Gastroesophageal sphincter (tissue), 4 donors: ENCODE results near the gene TMEM86A. TPM values are rescaled to one million over a fixed set of nuclear protein-coding genes. Genes with fewer than 3 reads are reported as not detected.
"Not testable (repeated sequence)": the region's sequence is repeated elsewhere in the genome, so short reads cannot be mapped to it uniquely, and the experiment has no call there.

Experiments
- ATAC-seq: fragments of 150-250 bp; one replicate; pipeline ENCODE4 v1.9.1; 2016; ENCODE audit warnings: mild to moderate bottlenecking, moderate library complexity
- H3K27ac ChIP-seq, 4 donors: fragments of 200-600 bp; sonication (generic) in 3 of 4; 1 replicate in 3 of 4; 2 replicates in 1 of 4; pipeline ENCODE4 v1.5.1; 2016 to 2019
- H3K27me3 ChIP-seq: fragments of 200-600 bp; sonication (generic); one replicate; pipeline ENCODE4 v1.5.1; 2019
- H3K36me3 ChIP-seq, 2 donors: fragments of 200-600 bp; sonication (generic); one replicate each; pipeline ENCODE4 v1.5.1; 2019; ENCODE audit warnings: control low read depth in 1 of 2
- H3K4me1 ChIP-seq, 3 donors: fragments of 200-600 bp; sonication (generic); 1 replicate in 2 of 3; 2 replicates in 1 of 3; pipeline ENCODE4 v1.5.1; 2016 to 2019; ENCODE audit warnings: control low read depth in 2 of 3
- H3K4me3 ChIP-seq, 2 donors: fragments of 200-600 bp; sonication (generic); one replicate each; pipeline ENCODE4 v1.5.1; 2019; ENCODE audit warnings: mild to moderate bottlenecking in 1 of 2, moderate library complexity in 1 of 2
- H3K9me3 ChIP-seq, 3 donors: fragments of 200-600 bp; sonication (generic); one replicate each; pipeline ENCODE4 v1.5.1; 2017 to 2019; ENCODE audit warnings: control low read depth in 2 of 3
- EP300 ChIP-seq: sonication (generic); formaldehyde crosslinking; IDR thresholded peaks from one replicate; pipeline ENCODE4 v1.6.1; 2017; ENCODE audit warnings: antibody characterized with exemption, mild to moderate bottlenecking
- POLR2A ChIP-seq, 2 donors: fragments of 450-650 bp; IDR thresholded peaks; one replicate each; pipeline ENCODE4 v1.6.1; 2017; ENCODE audit warnings: antibody characterized with exemption in 2 of 2, mild to moderate bottlenecking in 2 of 2, moderate library complexity in 1 of 2
- POLR2AphosphoS5 ChIP-seq: sonication (generic); formaldehyde crosslinking; IDR thresholded peaks from one replicate; pipeline ENCODE4 v1.6.1; 2017; ENCODE audit warnings: antibody characterized with exemption
- WGBS, 2 donors: methylation state at CpG; one replicate each; pipeline ENCODE4 v1.1.5; 2018; ENCODE audit warnings: low coverage in 1 of 2; 5-methylcytosine and 5-hydroxymethylcytosine counted together
- total RNA-seq, 4 donors: library from RNA; depleted of rRNA; stranded (reverse); fragments of >200 nt; gene quantifications; one replicate each; pipeline ENCODE4 v1.1.0, GENCODE V29; 2016
- TF ChIP-seq, protein P1 (sequence below), 4 experiments: fragments of 200-600 bp in 2 of 4; fragments of 450-650 bp in 2 of 4; sonication (generic) in 1 of 4; IDR thresholded peaks; one replicate each; pipeline ENCODE4 v1.5.1; 2017 to 2019; ENCODE audit warnings: antibody characterized with exemption in 4 of 4, mild to moderate bottlenecking in 2 of 4, moderate library complexity in 2 of 4

Gene TMEM86A
- total RNA-seq, 4 donors from 2014 or later: 2.6 to 5.5 (median 3.1) TPM

DNA sequence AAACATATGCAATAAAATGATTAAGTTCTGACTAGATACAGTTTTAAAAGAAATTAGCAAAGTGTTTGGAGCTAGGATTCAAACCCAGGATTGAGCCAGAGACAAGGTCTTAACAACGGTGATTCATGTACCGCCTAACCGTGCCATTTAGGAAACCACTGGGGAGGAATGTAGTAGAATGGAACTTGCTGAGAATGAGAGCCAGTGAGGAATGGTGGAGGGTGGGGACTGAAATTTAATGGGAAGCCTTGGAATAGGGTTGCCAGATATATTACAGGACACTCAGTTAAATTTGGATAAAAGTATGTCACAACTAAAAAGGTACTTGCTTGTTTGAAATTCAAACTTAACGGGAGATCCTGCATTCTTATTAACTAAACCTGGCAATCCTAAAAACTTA, 30.4 kb upstream of the TMEM86A start:
- Histone ChIP-seq H3K4me1 (no peaks in the 10 kb centered on the region), H3K27ac (no peak overlapping the region), H3K9me3 (no peaks in the 10 kb centered on the region), H3K27me3 (no peaks in the 10 kb centered on the region), H3K36me3 (no peaks in the 10 kb centered on the region), H3K4me3 (no peak overlapping the region)
- 77 to 85% methylated on average over 4 of the region's 4 CpGs for WGBS, 2 donors
- ATAC-seq: no peak
- TF ChIP-seq POLR2A (IDR thresholded peaks at IDR 0.05) (no peak), EP300 (no peak)

DNA sequence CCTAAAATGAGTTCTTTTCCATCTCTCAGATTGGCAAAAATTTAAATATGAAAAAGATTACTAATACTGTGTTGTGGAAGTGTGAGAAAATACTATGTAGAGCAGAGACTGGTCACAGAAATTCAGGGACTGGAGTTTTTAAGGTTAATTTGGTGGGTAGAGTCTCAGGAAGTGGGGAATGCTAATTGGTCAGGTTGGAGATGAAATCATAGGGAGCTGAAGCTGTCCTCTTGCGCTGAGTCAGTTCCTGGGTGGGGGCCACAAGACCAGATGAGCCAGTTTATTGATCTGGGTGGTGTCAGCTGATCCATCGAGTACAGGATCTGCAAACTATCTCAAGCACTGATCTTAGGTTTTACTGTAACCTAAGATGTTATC, 29.4 kb upstream of the TMEM86A start:
- H3K27ac ChIP-seq: no peak overlapping the region
- no peak for TF ChIP-seq POLR2A (IDR thresholded peaks at IDR 0.05)
- TF ChIP-seq, protein P1, sequence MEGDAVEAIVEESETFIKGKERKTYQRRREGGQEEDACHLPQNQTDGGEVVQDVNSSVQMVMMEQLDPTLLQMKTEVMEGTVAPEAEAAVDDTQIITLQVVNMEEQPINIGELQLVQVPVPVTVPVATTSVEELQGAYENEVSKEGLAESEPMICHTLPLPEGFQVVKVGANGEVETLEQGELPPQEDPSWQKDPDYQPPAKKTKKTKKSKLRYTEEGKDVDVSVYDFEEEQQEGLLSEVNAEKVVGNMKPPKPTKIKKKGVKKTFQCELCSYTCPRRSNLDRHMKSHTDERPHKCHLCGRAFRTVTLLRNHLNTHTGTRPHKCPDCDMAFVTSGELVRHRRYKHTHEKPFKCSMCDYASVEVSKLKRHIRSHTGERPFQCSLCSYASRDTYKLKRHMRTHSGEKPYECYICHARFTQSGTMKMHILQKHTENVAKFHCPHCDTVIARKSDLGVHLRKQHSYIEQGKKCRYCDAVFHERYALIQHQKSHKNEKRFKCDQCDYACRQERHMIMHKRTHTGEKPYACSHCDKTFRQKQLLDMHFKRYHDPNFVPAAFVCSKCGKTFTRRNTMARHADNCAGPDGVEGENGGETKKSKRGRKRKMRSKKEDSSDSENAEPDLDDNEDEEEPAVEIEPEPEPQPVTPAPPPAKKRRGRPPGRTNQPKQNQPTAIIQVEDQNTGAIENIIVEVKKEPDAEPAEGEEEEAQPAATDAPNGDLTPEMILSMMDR (IDR thresholded peaks at IDR 0.05): no peak
- TF ChIP-seq EP300: no peak
- TF ChIP-seq POLR2AphosphoS5: no peak
- 28 to 62% methylated on average over 2 of the region's 2 CpGs for WGBS, 2 donors
- no peaks in the 10 kb centered on the region for H3K27me3 ChIP-seq
- H3K4me3 ChIP-seq: no peak overlapping the region
- H3K4me1 ChIP-seq: no peaks in the 10 kb centered on the region
- no peaks in the 10 kb centered on the region for H3K9me3 ChIP-seq
- no peak for ATAC-seq
- no peaks in the 10 kb centered on the region for H3K36me3 ChIP-seq

DNA sequence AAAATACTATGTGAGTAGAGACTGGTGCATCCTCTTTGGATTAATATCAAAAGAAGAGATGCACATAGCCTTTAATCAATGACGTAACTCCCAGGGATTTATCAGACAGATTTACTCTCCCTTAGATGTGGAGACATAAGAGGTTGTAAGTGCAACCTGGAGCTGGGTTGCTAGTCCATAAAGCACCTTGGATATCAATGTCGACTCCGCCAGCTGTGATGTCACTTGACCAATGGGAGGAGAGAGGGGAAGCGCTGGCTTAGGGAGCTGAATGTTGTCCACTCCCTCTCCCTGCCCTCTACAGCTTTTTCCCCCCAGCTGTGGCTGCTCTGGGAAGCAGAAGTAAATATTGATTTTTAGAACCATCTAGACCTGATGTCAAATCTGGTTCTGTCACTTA, 28.9 kb upstream of the TMEM86A start:
- no peaks in the 10 kb centered on the region for H3K36me3 ChIP-seq

DNA sequence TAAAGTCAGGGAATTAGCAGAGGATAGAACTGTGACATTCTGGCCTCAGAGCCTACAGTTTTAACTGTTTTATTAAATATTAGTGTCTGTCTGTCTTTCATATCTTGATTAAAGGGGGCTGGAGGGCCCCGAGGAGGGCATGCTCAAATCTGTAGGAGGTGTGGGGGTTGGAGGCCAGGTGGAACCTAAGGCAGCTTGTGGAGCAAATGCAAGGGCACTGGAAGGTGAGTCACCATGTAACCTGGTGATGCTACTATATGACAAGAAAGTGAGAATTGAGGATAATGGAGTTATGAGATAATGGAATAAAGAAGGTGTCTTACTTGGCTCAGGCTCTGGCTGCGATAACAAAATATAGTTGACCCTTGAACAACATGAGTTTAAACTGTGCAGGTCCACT, 27.3 kb upstream of the TMEM86A start:
- 79 to 89% methylated on average over 2 of the region's 2 CpGs for WGBS, 2 donors

More for the DNA sequence above, 28.9 kb upstream of the TMEM86A start:
- Histone ChIP-seq H3K27me3 (no peaks in the 10 kb centered on the region), H3K4me3 (no peak overlapping the region), H3K4me1 (no peaks in the 10 kb centered on the region), H3K27ac (no peak overlapping the region), H3K9me3 (no peaks in the 10 kb centered on the region)
- TF ChIP-seq, protein P1 (IDR thresholded peaks at IDR 0.05): no peak
- TF ChIP-seq POLR2AphosphoS5: no peak
- TF ChIP-seq EP300: no peak
- TF ChIP-seq POLR2A (IDR thresholded peaks at IDR 0.05): no peak
- no peak for ATAC-seq
- WGBS, 2 donors: 62 to 74% methylated on average over 4 of the region's 4 CpGs

DNA sequence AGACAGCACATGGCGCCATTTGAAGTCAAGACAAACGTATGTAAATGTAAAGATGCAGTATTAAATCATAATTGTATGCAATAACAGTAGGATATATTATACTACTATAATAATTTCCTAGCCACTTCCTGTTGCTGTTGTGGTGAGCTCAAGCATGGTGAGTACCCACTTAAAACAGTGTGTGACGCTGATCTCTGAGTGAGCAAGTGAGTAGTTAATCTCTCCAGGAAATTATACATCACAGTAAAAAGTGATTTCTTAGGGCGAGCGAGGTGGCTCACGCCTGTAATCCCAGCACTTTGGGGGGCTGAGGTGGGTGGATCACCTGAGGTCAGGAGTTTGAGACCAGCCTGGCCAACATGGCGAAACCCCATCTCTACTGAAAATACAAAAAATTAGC, 26.4 kb upstream of the TMEM86A start:
- WGBS, 2 donors: 67 to 90% methylated on average over 6 to 7 of the region's 7 CpGs
- ATAC-seq, H3K4me1 ChIP-seq, H3K9me3 ChIP-seq, H3K27me3 ChIP-seq, H3K27ac ChIP-seq, H3K36me3 ChIP-seq, H3K4me3 ChIP-seq: not testable (repeated sequence)

More for the DNA sequence above, 27.3 kb upstream of the TMEM86A start:
- H3K27me3 ChIP-seq: no peaks in the 10 kb centered on the region
- H3K9me3 ChIP-seq: no peaks in the 10 kb centered on the region
- TF ChIP-seq POLR2AphosphoS5 (no peak), EP300 (no peak), POLR2A (IDR thresholded peaks at IDR 0.05) (no peak)
- TF ChIP-seq, protein P1 (IDR thresholded peaks at IDR 0.05): no peak
- H3K27ac ChIP-seq: no peak overlapping the region
- no peak for ATAC-seq
- H3K4me3 ChIP-seq: no peak overlapping the region
- H3K36me3 ChIP-seq: no peaks in the 10 kb centered on the region
- no peaks in the 10 kb centered on the region for H3K4me1 ChIP-seq

DNA sequence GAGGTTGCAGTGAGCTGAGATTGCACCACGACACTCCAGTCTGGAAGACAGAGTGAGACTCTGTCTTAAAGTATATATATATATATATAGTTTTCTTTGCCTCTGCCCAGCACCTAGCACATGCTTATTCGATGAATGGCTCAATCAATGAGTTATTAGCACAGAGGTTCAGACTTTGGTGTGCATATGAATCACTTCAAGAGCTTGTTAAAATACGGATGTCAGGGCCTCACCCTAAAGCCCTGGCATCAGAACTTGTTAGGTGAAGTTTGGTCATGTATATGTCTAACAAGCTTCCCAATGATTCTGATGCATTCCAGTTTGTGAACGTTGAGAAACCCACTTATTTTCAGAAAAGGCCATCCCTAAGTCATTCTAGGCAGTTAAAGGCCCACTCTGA, 21.8 kb upstream of the TMEM86A start:
- WGBS, 2 donors: 71 to 85% methylated on average over 3 of the region's 4 CpGs
- Histone ChIP-seq H3K9me3 (no peaks in the 10 kb centered on the region), H3K27ac (no peak overlapping the region), H3K36me3 (no peaks in the 10 kb centered on the region), H3K27me3 (no peaks in the 10 kb centered on the region), H3K4me3 (no peak overlapping the region), H3K4me1 (no peaks in the 10 kb centered on the region)
- ATAC-seq: no peak
- TF ChIP-seq, protein P1 (IDR thresholded peaks at IDR 0.05): no peak
- TF ChIP-seq POLR2A (IDR thresholded peaks at IDR 0.05) (no peak), EP300 (no peak), POLR2AphosphoS5 (no peak)
